K562 (cell line): ENCODE measurements around the gene NR2F6. TPM values are rescaled to one million over a fixed set of nuclear protein-coding genes. Genes with fewer than 3 reads are reported as not detected.

Experiments
- ATAC-seq: fragments of 200-7000 bp; cut with Tn5 transposase; 3 replicates; pipeline ENCODE4 v1.9.1; 2020; ENCODE audit warnings: moderate library complexity
- BruUV-seq: library from RNA; stranded (reverse); fragments of 400-500 nt; replicated peaks from 2 replicates; lab custom pipeline; 2021; lab: Mats Ljungman, UMichigan
- CTCF ChIA-PET: fragments of 300-600 bp; formaldehyde crosslinking; extraction: SDS; loops from one replicate; lab custom pipeline; 2021; ENCODE audit warnings: low intra/inter-chr PET ratio; lab: Yijun Ruan, JAX
- POLR2A ChIA-PET: fragments of 300-600, 350-650 bp; sonication (Branson Sonifier 250); formaldehyde crosslinking; extraction: SDS; loops from one replicate; lab custom pipeline; 2021; ENCODE audit warnings: antibody characterized with exemption, inconsistent platforms; lab: Yijun Ruan, JAX
- DNase-seq, 4 experiments: peaks; one replicate each; pipeline versions ENCODE4 v3.0.0 to v3.0.0-alpha.2; 2011 to 2018; ENCODE audit warnings: low spot score in 3 of 4, mixed read lengths in 3 of 4; ENCODE audit errors: extremely low read depth in 1 of 4
- FAIRE-seq: peaks from 2 replicates; lab custom pipeline; 2011; peaks lifted over from hg19 to GRCh38; lab: Jason Lieb, UNC
- H2AFZ ChIP-seq: 2 replicates; pipeline ENCODE4 v1.6.0; 2011; ENCODE audit warnings: low read depth, low read length, control low read depth, inconsistent platforms
- H3K27ac ChIP-seq: fragments of 200-600 bp; 3 replicates; pipeline ENCODE4 v1.8.0; 2011; ENCODE audit warnings: low read depth, mild to moderate bottlenecking, control low read depth, inconsistent platforms, low read length, moderate library complexity, mixed read lengths; ENCODE audit errors: extremely low read depth
- H3K27me3 ChIP-seq, 2 experiments: fragments of 300-600 bp in 1 of 2; 2 replicates in 1 of 2; 3 replicates in 1 of 2; pipeline versions ENCODE4 v1.6.0 to v1.8.0; 2011; ENCODE audit warnings: inconsistent platforms in 2 of 2, low read length in 2 of 2, mild to moderate bottlenecking in 1 of 2, mixed read lengths in 1 of 2, moderate library complexity in 1 of 2; ENCODE audit not compliant: control insufficient read depth in 2 of 2, insufficient read depth in 2 of 2
- H3K36me3 ChIP-seq: fragments of 300-600 bp; 3 replicates; pipeline ENCODE4 v1.8.0; 2011; ENCODE audit warnings: mild to moderate bottlenecking, low read length, inconsistent platforms; ENCODE audit not compliant: control insufficient read depth, insufficient read depth
- H3K4me1 ChIP-seq, 2 experiments: fragments of 200-600 bp in 1 of 2; replicated peaks in 1 of 2; 2 replicates in 1 of 2; 3 replicates in 1 of 2; pipeline versions ENCODE4 v1.5.1 to v1.8.0; 2011; ENCODE audit warnings: inconsistent platforms in 2 of 2, low read length in 2 of 2, mild to moderate bottlenecking in 1 of 2, mixed read lengths in 1 of 2, moderate library complexity in 1 of 2; ENCODE audit not compliant: control insufficient read depth in 2 of 2, insufficient read depth in 2 of 2
- H3K4me2 ChIP-seq: 2 replicates; pipeline ENCODE4 v1.6.1; 2011; ENCODE audit warnings: low read length, control low read depth, inconsistent platforms, mixed read lengths; ENCODE audit not compliant: insufficient read depth
- H3K4me3 ChIP-seq: fragments of 200-600 bp; sonication (generic), shearing (Covaris generic); 2 replicates; pipeline ENCODE4 v1.5.1; 2016; ENCODE audit warnings: control low read depth, inconsistent platforms
- H3K79me2 ChIP-seq: fragments of 200-600 bp; 3 replicates; pipeline ENCODE4 v1.8.0; 2011; ENCODE audit warnings: low read length, inconsistent platforms; ENCODE audit not compliant: control insufficient read depth, insufficient read depth
- H3K9ac ChIP-seq, 2 experiments: 2 replicates each; pipeline versions ENCODE4 v1.6.0 to v1.6.1; 2011; ENCODE audit warnings: low read depth in 2 of 2, low read length in 2 of 2, control low read depth in 1 of 2, inconsistent platforms in 1 of 2, mild to moderate bottlenecking in 1 of 2, mixed read lengths in 1 of 2; ENCODE audit not compliant: insufficient read depth in 1 of 2
- H3K9me1 ChIP-seq: one replicate; pipeline ENCODE4 v1.6.0; 2011; ENCODE audit warnings: inconsistent platforms, mild to moderate bottlenecking, low read length, moderate library complexity; ENCODE audit not compliant: control insufficient read depth, insufficient read depth
- H3K9me3 ChIP-seq: replicated peaks from 2 replicates; pipeline ENCODE4 v1.5.1; 2011; ENCODE audit warnings: low read depth, low read length, inconsistent platforms; ENCODE audit not compliant: control insufficient read depth, insufficient read depth
- H4K20me1 ChIP-seq: replicated peaks from 2 replicates; pipeline ENCODE4 v1.6.1; 2011; ENCODE audit warnings: low read length, inconsistent platforms, mixed read lengths; ENCODE audit not compliant: control insufficient read depth, insufficient read depth
- GABPB2 ChIP-seq: fragments of 250-450 bp; sonication (Bioruptor Pico); conservative IDR thresholded peaks from 2 replicates; pipeline ENCODE4 v1.5.1; 2021; ENCODE audit warnings: mild to moderate bottlenecking
- KLF13 ChIP-seq: fragments of 450-650 bp; IDR thresholded peaks from 2 replicates; pipeline ENCODE4 v1.6.1; 2016; ENCODE audit warnings: missing genetic modification characterization, low read depth, mild to moderate bottlenecking, missing compliant biosample characterization, moderate library complexity, borderline replicate concordance
- MIER1 ChIP-seq: fragments of 450-650 bp; IDR thresholded peaks from 2 replicates; pipeline ENCODE4 v1.6.1; 2016; ENCODE audit warnings: antibody characterized with exemption, mild to moderate bottlenecking, low read depth
- NFIC ChIP-seq: fragments of 450-650 bp; IDR thresholded peaks from 2 replicates; pipeline ENCODE4 v1.6.1; 2017; ENCODE audit warnings: mild to moderate bottlenecking, inconsistent platforms
- POLR2G ChIP-seq: fragments of 200-400 bp; formaldehyde crosslinking; IDR thresholded peaks from 2 replicates; pipeline ENCODE4 v1.6.1; 2017; ENCODE audit warnings: low read depth, mild to moderate bottlenecking, antibody characterized with exemption, low read length, moderate library complexity
- RBFOX2 ChIP-seq: fragments of 200-400 bp; formaldehyde crosslinking; IDR thresholded peaks from 2 replicates; pipeline ENCODE4 v1.6.1; 2017; ENCODE audit warnings: low read depth, mild to moderate bottlenecking, low read length, moderate library complexity
- WGBS: fragments of 100-300 bp; shearing (Covaris generic); methylation state at CpG from one replicate; pipeline ENCODE4 v1.1.6; 2016; ENCODE audit warnings: low coverage, mixed read lengths; ENCODE audit not compliant: insufficient coverage; ENCODE audit errors: missing lambda C conversion rate; 5-methylcytosine and 5-hydroxymethylcytosine counted together
- in situ Hi-C: fragments of 300-500 bp; cut with MboI; formaldehyde crosslinking; loops from 4 replicates; pipeline ENCODE4 v1.15.0; 2018; ENCODE audit warnings: inconsistent platforms, mixed read lengths
- intact Hi-C: fragments of 100-400 bp; cut with micrococcal nuclease; formaldehyde crosslinking; loops from 2 replicates; pipeline ENCODE4 v1.14.2; 2022
- polyA plus RNA-seq, 8 experiments: library from polyadenylated mRNA; depleted of rRNA in 4 of 8; stranded (reverse) in 5 of 8; unstranded in 3 of 8; fragments of >200 nt; fragmentation: Nextera tagmentation in 2 of 8; fragmentation: Illumina TruSeq in 1 of 8; extraction: Ambion mirVana in 2 of 8; extraction: Trizol in 1 of 8; gene quantifications; 2 replicates each; pipeline versions ENCODE4 v1.2.1 to v1.2.3, GENCODE V29; 2011 to 2014; ENCODE audit warnings: inconsistent platforms in 1 of 8, missing spikeins in 1 of 8
- total RNA-seq, 7 experiments: library from RNA; depleted of rRNA in 6 of 7; stranded (reverse); fragments of >200 nt in 6 of 7; fragmentation: Illumina TruSeq in 2 of 7; extraction: Trizol in 2 of 7; gene quantifications; 2 replicates each; pipeline versions ENCODE4 v1.2.1 to v1.2.3, GENCODE V29; 2011 to 2021; ENCODE audit warnings: low replicate concordance in 1 of 7

Gene NR2F6
- total and polyA plus RNA-seq, 9 of the 15 experiments (the other 6 are each of a cell fraction or from before 2014, with no cell fraction given) = 0.76 to 97.5 (median 18.8) TPM

GRCh38 chr19:17232258-17232657, 13.5 kb downstream of the NR2F6 start:
- Histone ChIP-seq H3K4me1 (peaks cover 24 to 48% of the 10 kb centered on the region in 2 experiments), H3K4me3 (no peak overlapping the region), H3K79me2 (peaks cover 62% of the 10 kb centered on the region), H3K4me2 (no peak overlapping the region), H2AFZ (no peak overlapping the region), H3K9me1 (no peaks in the 10 kb centered on the region), H3K9ac (peak overlapping the region in 1 of 2 experiments; percentile 55; a peak in 1 of 4 replicates), H3K9me3 (no peaks in the 10 kb centered on the region), H3K36me3 (peaks cover 68% of the 10 kb centered on the region; the same call in 2 of the 3 replicates), H3K27ac (no peak overlapping the region), H4K20me1 (0 out of 2 replicates have a peak, but pooled peaks cover 10% of the 10 kb centered on the region), H3K27me3 (no peaks in the 10 kb centered on the region)
- FAIRE-seq = no peak
- POLR2A ChIA-PET = interaction anchor here (0.8 to 1.2 kb wide), 3 partner anchors 11 to 17 kb away, joined by 3 read pairs; partner anchors contain the start of gene USE1
- TF ChIP-seq MIER1 (no peak), POLR2G (peak; percentile 64), RBFOX2 (peak; percentile 64)
- CTCF ChIA-PET = no interaction called here
- no peak for ATAC-seq
- no TSS peak for BruUV-seq
- in situ Hi-C loops = no loop called here
- peak in 1 of 4 experiments; percentile 9 for DNase-seq
- WGBS = 90% methylated on average over 20 of the region's 25 CpGs
- intact Hi-C loops = no loop called here

- no peak overlapping the region for H3K4me2 ChIP-seq
- H3K36me3 ChIP-seq = peaks cover 60% of the 10 kb centered on the region; the same call in 2 of the 3 replicates
- in situ Hi-C loops = no loop called here
- intact Hi-C loops = loop anchor here (5.0 kb wide), 1 partner anchor 37 kb away; the partner anchor contains the start of gene BABAM1
- no peaks in the 10 kb centered on the region for H3K9me3 ChIP-seq
- TF ChIP-seq KLF13 (tag) (no peak), NFIC (peak; percentile 83), GABPB2 (CRISPR knock-in tag) (no peak)
- H3K4me1 ChIP-seq = peaks cover 13 to 50% of the 10 kb centered on the region in 2 experiments
- H3K27me3 ChIP-seq = no peaks in the 10 kb centered on the region
- no peak for FAIRE-seq
- no peak overlapping the region for H3K27ac ChIP-seq
- DNase-seq = no peak
- BruUV-seq = no TSS peak
- ATAC-seq = no peak
- H2AFZ ChIP-seq = no peak overlapping the region
- peaks cover 53% of the 10 kb centered on the region for H3K79me2 ChIP-seq
- ChIA-PET CTCF (no interaction called here), POLR2A (interaction anchor here (1.2 to 11.9 kb wide), 2 partner anchors 9 kb away, joined by 3 to 129 read pairs; no protein-coding TSS in a partner anchor)
- peak overlapping the region in 1 of 2 experiments; percentile 80; a peak in 1 of 4 replicates for H3K9ac ChIP-seq
- no peaks in the 10 kb centered on the region for H3K9me1 ChIP-seq
- WGBS = 90% methylated on average over 1 of the region's 3 CpGs
- H4K20me1 ChIP-seq = 0 out of 2 replicates have a peak, but pooled peaks cover 10% of the 10 kb centered on the region
- no peak overlapping the region for H3K4me3 ChIP-seq
Measured at GRCh38 chr19:17229890-17230289, 15.8 kb downstream of the NR2F6 start.
